ENCODE measurements around the gene RPS21. TPM values are rescaled to one million over a fixed set of nuclear protein-coding genes. Genes with fewer than 3 reads are reported as not detected.

The RPS21 gene
- total and polyA plus RNA-seq, 9 of the 15 experiments (the other 6 are each of a cell fraction or from before 2014, with no cell fraction given): 1,380 to 5,647 (median 3,091) TPM

- TF ChIP-seq SPI1 (IDR thresholded peaks at IDR 0.05; ENCODE audit: borderline replicate concordance, low read depth, low read length) (no peak), KLF13 (tag; IDR thresholded peaks at IDR 0.05; ENCODE audit: borderline replicate concordance, low read depth) (no peak), KDM1A (IDR thresholded peaks at IDR 0.05) (no peak), SUPT5H (IDR thresholded peaks at IDR 0.05) (no peak), NFIC (IDR thresholded peaks at IDR 0.05) (peak; percentile 59), SMARCC2 (IDR thresholded peaks at IDR 0.05; ENCODE audit: low read depth) (no peak), ZNF133 (CRISPR knock-in tag; IDR thresholded peaks at IDR 0.05) (no peak), SRSF1 (IDR thresholded peaks at IDR 0.05; ENCODE audit: low read depth, low read length) (no peak), KAT8 (IDR thresholded peaks at IDR 0.05; ENCODE audit: low read depth) (no peak), TEAD4 (IDR thresholded peaks at IDR 0.05; ENCODE audit: low read length) (no peak), TEAD4 (CRISPR knock-in tag; IDR thresholded peaks at IDR 0.05; ENCODE audit: borderline replicate concordance) (no peak), ESRRA (IDR thresholded peaks at IDR 0.05; ENCODE audit: borderline replicate concordance, low read depth) (peak; percentile 36; the same call in 1 of the 2 replicates), ZEB2 (IDR thresholded peaks at IDR 0.05) (no peak), NR4A1 (CRISPR knock-in tag; IDR thresholded peaks at IDR 0.05) (no peak), NR4A1 (tag; IDR thresholded peaks at IDR 0.05) (no peak), ZNF699 (CRISPR knock-in tag; IDR thresholded peaks at IDR 0.05; ENCODE audit: insufficient replicate concordance) (no peak), ZBTB8A (IDR thresholded peaks at IDR 0.05; ENCODE audit: partially characterized antibody) (no peak), KDM5B (IDR thresholded peaks at IDR 0.05; ENCODE audit: insufficient replicate concordance, low read depth, low read length) (no peak), SAP30 (IDR thresholded peaks at IDR 0.05; ENCODE audit: borderline replicate concordance, insufficient read depth, low read depth, low read length, poor library complexity, severe bottlenecking) (peak; percentile 46), ZNF41 (CRISPR knock-in tag; conservative IDR thresholded peaks at IDR 0.05) (no peak), NFRKB (IDR thresholded peaks at IDR 0.05; ENCODE audit: low read depth) (no peak), RAD51 (IDR thresholded peaks at IDR 0.05; ENCODE audit: borderline replicate concordance, low read depth) (0 out of 2 replicates have a peak, but pooled peaks have one; percentile 25)
- TF ChIP-seq, protein P1, sequence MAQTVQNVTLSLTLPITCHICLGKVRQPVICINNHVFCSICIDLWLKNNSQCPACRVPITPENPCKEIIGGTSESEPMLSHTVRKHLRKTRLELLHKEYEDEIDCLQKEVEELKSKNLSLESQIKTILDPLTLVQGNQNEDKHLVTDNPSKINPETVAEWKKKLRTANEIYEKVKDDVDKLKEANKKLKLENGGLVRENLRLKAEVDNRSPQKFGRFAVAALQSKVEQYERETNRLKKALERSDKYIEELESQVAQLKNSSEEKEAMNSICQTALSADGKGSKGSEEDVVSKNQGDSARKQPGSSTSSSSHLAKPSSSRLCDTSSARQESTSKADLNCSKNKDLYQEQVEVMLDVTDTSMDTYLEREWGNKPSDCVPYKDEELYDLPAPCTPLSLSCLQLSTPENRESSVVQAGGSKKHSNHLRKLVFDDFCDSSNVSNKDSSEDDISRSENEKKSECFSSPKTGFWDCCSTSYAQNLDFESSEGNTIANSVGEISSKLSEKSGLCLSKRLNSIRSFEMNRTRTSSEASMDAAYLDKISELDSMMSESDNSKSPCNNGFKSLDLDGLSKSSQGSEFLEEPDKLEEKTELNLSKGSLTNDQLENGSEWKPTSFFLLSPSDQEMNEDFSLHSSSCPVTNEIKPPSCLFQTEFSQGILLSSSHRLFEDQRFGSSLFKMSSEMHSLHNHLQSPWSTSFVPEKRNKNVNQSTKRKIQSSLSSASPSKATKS (CRISPR knock-in tag; IDR thresholded peaks at IDR 0.05): no peak
- TF ChIP-seq, protein P2, sequence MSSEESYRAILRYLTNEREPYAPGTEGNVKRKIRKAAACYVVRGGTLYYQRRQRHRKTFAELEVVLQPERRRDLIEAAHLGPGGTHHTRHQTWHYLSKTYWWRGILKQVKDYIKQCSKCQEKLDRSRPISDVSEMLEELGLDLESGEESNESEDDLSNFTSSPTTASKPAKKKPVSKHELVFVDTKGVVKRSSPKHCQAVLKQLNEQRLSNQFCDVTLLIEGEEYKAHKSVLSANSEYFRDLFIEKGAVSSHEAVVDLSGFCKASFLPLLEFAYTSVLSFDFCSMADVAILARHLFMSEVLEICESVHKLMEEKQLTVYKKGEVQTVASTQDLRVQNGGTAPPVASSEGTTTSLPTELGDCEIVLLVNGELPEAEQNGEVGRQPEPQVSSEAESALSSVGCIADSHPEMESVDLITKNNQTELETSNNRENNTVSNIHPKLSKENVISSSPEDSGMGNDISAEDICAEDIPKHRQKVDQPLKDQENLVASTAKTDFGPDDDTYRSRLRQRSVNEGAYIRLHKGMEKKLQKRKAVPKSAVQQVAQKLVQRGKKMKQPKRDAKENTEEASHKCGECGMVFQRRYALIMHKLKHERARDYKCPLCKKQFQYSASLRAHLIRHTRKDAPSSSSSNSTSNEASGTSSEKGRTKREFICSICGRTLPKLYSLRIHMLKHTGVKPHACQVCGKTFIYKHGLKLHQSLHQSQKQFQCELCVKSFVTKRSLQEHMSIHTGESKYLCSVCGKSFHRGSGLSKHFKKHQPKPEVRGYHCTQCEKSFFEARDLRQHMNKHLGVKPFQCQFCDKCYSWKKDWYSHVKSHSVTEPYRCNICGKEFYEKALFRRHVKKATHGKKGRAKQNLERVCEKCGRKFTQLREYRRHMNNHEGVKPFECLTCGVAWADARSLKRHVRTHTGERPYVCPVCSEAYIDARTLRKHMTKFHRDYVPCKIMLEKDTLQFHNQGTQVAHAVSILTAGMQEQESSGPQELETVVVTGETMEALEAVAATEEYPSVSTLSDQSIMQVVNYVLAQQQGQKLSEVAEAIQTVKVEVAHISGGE (CRISPR knock-in tag; IDR thresholded peaks at IDR 0.05): 0 out of 6 replicates have a peak, but pooled peaks of 1 of the 3 experiments have one; percentile 12
Measured at GRCh38 chr20:62406635-62407176, 19.8 kb downstream of the RPS21 start (continued).
